ENCODE measurements around the gene ARRB2.

The ARRB2 gene

GRCh38 chr17:4709794-4710692, at the start of gene ARRB2:
TSS of gene ARRB2 (plus strand) at chr17:4710632. CDS start at chr17:4710722, 90 bp downstream.
- peak; percentile 99 for DNase-seq (ENCODE audit: low spot score)
- TF ChIP-seq, protein P1, sequence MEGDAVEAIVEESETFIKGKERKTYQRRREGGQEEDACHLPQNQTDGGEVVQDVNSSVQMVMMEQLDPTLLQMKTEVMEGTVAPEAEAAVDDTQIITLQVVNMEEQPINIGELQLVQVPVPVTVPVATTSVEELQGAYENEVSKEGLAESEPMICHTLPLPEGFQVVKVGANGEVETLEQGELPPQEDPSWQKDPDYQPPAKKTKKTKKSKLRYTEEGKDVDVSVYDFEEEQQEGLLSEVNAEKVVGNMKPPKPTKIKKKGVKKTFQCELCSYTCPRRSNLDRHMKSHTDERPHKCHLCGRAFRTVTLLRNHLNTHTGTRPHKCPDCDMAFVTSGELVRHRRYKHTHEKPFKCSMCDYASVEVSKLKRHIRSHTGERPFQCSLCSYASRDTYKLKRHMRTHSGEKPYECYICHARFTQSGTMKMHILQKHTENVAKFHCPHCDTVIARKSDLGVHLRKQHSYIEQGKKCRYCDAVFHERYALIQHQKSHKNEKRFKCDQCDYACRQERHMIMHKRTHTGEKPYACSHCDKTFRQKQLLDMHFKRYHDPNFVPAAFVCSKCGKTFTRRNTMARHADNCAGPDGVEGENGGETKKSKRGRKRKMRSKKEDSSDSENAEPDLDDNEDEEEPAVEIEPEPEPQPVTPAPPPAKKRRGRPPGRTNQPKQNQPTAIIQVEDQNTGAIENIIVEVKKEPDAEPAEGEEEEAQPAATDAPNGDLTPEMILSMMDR (IDR thresholded peaks at IDR 0.05; ENCODE audit: extremely low read depth, missing control alignments), result peak; percentile 43

GRCh38 chr17:4663711-4664110, 46.7 kb upstream of the ARRB2 start:
- TF ChIP-seq, protein P1 (IDR thresholded peaks at IDR 0.05; ENCODE audit: extremely low read depth, missing control alignments), result no peak

DNA sequence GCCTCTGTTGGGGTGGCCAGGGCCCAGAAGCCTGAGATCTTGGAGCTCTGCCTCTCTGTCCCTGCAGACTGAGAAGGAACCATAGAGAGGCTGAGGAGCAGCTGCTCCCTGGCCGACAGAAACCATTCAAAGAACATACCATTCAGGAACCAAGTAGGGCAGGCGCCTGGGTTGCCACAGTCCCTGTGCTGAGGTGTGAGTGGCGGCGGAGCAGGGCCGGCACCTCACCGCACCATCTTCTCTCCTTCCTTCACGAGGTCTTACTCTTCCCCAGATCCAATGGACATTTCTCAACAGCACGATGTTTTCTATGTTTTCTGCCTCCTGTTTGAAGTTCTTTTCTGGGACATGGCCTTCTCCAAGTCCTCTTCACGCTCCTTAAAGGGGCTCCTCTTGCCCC, 46.2 kb upstream of the ARRB2 start:
- DNase-seq (ENCODE audit: low spot score), result no peak
- TF ChIP-seq, protein P1 (IDR thresholded peaks at IDR 0.05; ENCODE audit: extremely low read depth, missing control alignments), result no peak

More at GRCh38 chr17:4663711-4664110, 46.7 kb upstream of the ARRB2 start:
- DNase-seq (ENCODE audit: low spot score), result no peak

DNA sequence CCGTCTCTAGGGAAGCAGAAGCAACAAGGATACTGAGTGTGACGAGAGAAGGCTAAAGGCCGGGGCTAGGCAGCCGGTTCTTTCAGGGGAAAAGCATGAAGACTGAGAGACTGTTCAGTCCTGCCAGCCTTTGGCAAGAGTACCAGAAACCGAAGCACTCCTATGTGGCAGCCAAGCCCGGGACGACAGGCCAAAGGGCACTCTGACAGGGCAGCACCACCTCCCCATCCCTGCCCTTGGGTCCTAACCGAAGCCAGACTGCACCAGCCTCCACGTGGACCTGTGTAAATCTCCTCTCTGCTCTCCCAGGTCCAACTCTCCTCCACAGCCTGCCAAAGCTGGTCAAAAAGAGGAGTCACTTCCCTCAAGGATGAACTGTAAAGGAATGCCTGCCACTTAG, 45.4 kb upstream of the ARRB2 start:
- no peak for DNase-seq (ENCODE audit: low spot score)
- TF ChIP-seq, protein P1 (IDR thresholded peaks at IDR 0.05; ENCODE audit: extremely low read depth, missing control alignments), result no peak

- no peak for DNase-seq (ENCODE audit: low spot score)
- TF ChIP-seq, protein P1 (IDR thresholded peaks at IDR 0.05; ENCODE audit: extremely low read depth, missing control alignments), result no peak
These were observed 44.1 kb upstream of the ARRB2 start for GRCh38 chr17:4666296-4666695.

DNA sequence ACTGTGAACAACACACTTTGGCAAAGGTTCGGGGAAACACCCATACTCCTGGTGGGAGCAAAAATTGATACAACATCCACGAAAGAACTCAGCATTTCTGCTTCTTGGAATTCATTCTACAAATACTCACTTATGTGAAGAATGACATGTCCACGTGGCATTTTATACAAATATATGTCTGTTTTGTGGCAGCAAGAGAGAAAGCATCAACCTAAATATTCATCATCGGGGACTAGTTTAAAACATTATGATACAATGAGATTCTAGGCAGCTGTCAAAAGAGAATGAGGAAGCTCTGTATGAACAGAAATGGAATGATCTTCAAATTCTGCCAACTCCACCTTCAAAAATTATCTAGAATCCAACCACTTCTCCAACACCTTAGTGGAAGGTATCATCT, 43.3 kb upstream of the ARRB2 start:
- TF ChIP-seq, protein P1 (IDR thresholded peaks at IDR 0.05; ENCODE audit: extremely low read depth, missing control alignments), result no peak
- DNase-seq (ENCODE audit: low spot score), result no peak

- TF ChIP-seq, protein P1 (IDR thresholded peaks at IDR 0.05; ENCODE audit: extremely low read depth, missing control alignments), result no peak
These were observed 38.3 kb upstream of the ARRB2 start for GRCh38 chr17:4672055-4672630.

More at GRCh38 chr17:4672055-4672630, 38.3 kb upstream of the ARRB2 start:
- no peak for DNase-seq (ENCODE audit: low spot score)

Measured in GM20000 (cell line).